WI38 (cell line): ENCODE measurements around the gene CX3CR1.

Source experiments
- H3K4me3 ChIP-seq: 2 replicates; pipeline ENCODE4 v1.5.1; 2011; ENCODE audit warnings: low read depth, mild to moderate bottlenecking, control low read depth, low read length
- CTCF ChIP-seq: IDR thresholded peaks from 2 replicates; pipeline ENCODE4 v1.5.1; 2012; ENCODE audit warnings: low read depth, mild to moderate bottlenecking, control low read depth, low read length

CX3CR1 gene

GRCh38 chr3:39255503-39256325, 24.1 kb downstream of the CX3CR1 start:
- no peak overlapping the region for H3K4me3 ChIP-seq

GRCh38 chr3:39254806-39255449, 24.9 kb downstream of the CX3CR1 start:
- H3K4me3 ChIP-seq = no peak overlapping the region
- TF ChIP-seq CTCF = no peak

More at GRCh38 chr3:39255503-39256325, 24.1 kb downstream of the CX3CR1 start:
- no peak for TF ChIP-seq CTCF

GRCh38 chr3:39251576-39251975, 28.3 kb downstream of the CX3CR1 start:
- no peak for TF ChIP-seq CTCF
- H3K4me3 ChIP-seq = no peak overlapping the region

- no peak for TF ChIP-seq CTCF
- no peak overlapping the region for H3K4me3 ChIP-seq
These were observed 29.6 kb downstream of the CX3CR1 start for GRCh38 chr3:39250116-39250747.

GRCh38 chr3:39249453-39250115, 30.3 kb downstream of the CX3CR1 start:
- no peak for TF ChIP-seq CTCF
- no peak overlapping the region for H3K4me3 ChIP-seq

- H3K4me3 ChIP-seq = no peak overlapping the region
- no peak for TF ChIP-seq CTCF
These were observed 38.3 kb downstream of the CX3CR1 start for GRCh38 chr3:39241561-39241960.
